A204.1 (cell line): Measurements from ENCODE around the gene MTMR1.

Source experiments
- FAIRE-seq: peaks from 2 replicates; lab custom pipeline; 2012; peaks lifted over from hg19 to GRCh38; lab: Jason Lieb, UNC

Gene MTMR1

DNA sequence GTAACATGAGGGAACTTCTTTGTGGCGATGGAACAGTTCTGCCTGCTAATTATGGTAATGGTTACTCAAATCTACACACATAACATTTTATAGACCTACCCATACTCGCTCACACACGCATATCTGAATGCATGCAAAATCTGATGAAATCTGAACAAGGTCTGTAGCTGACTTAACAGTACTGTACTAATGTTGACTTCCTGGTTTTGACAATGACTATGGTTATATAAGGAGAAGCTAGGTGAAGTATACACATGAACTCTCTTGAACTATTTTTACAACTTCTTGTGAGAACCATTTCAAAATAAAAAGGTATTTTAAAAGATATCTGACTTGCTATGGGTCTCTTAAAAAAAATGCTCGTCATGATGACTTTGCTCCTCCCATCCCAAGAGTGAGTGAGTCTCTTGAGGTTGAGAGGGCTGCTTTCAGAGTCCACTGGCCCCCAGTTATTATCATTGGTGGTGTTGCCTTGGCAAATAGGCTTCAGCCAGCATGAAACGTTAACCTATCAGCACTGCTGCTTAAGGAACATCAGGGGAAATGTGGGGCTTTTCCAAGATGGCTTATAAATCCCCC lies 99.8 kb downstream of the MTMR1 start:
- no peak for FAIRE-seq

DNA sequence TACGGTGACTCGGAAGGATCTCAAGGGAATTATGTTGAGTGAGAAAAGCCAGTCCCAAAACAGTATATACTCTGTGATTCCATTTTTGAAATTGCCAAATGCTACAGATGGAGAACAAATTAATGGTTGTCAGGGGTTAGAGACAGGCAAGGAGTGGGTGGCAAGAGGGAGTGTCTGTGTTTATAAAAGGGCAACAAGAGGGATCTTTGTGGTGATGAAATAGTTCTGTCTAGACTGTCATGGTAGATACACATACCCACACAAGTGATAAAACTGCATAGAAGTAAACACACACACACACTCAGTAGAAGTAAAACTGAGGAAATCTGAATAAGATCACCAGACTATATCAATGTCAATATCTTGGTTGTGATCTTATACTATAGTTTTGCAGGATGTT lies 112.5 kb downstream of the MTMR1 start:
- no peak for FAIRE-seq

- FAIRE-seq: no peak
Measured at GRCh38 chrX:150806827-150807226, 113.6 kb downstream of the MTMR1 start.

- FAIRE-seq: no peak
Measured at GRCh38 chrX:150813922-150814321, 120.7 kb downstream of the MTMR1 start.
